Measurements from ENCODE around the gene KCNIP1.
"Not testable (repeated sequence)": the region's sequence is repeated elsewhere in the genome, so short reads cannot be mapped to it uniquely, and the experiment has no call there.

The KCNIP1 gene

DNA sequence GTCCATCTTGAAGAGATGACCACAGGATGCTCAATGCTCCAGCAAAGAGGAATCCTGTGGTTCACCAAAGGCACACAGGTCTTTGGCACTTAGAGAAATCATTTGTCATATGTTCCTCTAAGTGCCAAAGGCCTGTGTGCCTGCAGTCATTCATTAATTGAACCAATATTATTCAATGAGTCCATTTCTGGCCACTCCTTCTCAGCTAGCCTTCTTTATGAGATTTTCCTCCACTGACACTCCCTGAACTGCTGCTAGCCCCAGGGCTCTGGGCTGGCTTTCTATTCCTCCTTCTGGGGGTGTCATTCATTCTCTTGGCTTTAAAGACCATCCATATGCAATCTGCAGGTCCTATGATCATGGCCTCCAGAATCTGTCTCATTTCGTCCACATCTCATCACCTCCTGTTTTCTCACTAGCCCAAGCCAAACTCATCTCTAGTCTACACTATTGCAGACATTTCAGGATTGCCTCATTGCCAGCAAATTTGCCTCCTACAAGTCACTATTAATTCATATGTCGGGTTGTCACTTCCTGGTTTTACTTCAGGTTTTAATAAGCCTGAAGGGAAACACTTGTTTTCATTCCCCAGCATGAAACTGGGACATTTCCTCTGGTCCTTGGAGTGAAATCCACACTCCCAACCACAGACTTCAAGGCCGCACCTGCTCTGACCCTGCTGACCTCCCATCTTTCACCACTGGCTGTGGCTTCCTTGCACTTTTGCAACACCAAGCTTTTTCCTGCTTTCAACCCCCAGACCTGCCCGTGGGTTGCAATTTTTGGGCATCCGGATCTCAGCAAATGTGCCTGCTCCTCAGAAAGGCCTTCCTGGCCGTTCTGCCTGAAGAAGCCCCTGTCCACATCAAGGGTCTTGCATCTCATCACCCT lies 35.1 kb downstream of the KCNIP1 start:
- DNase-seq: no peak

DNA sequence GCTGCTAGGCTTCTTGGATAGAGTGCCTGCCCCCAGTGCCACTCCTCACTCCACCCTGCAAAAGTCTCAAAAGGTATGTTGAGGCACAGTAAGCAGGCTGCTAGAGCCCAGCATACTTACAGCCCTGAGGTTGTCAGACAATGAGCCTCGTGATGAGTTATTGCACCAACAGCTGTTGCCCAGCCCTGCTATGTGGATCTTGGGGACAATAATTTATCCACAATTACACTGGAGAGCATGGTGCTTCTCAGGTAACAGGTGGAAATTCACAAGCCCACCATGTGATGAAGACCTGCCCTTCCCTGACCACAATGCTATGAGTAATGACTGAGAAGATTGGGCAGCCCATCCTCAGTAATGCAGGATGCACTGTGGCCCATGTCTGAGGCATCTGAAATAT lies 36.5 kb downstream of the KCNIP1 start:
- DNase-seq: no peak

DNA sequence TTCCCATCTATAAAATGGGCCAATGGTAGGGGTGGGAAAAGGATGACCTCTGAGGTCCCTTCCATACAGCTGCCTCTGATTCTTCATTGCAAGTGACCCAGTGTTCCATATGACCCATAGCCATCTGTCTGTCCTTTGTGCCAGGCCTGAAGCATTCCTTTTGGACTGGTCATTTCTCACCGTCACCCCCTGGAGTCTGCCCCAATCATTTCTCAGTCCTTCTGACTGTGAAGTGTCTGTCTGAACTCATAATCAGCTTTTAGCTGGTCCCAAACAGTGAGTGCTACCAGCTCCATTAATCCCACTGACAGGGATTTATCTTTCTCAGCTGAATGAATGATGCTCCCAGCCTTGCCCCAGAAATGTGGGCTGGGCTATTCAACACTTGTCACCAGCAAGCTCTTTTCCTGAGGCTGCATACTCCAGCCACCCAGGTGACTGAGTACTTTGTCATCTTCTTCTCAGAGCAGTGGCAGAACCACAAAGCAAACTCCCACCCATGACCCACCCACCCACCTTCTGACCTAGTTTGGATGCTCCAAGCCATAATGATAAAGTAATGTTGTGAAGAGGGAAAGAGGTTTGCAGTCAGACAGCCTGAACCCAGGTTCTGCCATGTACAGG lies 37.4 kb downstream of the KCNIP1 start:
- no peak for DNase-seq

DNA sequence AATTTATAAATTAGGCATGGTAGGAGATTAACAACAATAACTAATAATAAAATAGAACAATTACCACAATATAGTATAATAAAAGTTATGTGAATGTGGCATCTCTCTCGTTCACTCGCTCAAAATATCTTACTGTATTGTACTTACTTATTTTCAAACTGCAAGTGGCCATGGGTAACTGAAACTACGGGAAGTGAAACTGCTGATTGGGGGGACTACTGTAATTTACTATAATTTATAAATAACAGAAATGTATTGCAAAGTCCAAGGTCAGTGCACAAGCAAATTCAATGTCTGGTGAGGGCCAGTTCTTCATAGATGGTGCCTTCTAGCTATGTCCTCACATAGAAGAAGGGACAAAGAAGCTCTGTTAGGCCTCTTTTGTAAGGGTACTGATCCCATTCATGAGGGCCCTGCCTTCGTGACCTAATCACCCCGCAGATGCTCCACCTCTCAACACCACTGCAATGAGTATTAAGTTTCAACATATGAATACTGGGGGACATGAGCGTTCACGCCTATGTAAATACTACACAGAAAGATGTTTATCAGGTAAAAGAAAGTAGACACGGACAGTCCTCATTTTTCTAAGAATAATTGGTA lies 39.0 kb downstream of the KCNIP1 start:
- no peak for DNase-seq

DNA sequence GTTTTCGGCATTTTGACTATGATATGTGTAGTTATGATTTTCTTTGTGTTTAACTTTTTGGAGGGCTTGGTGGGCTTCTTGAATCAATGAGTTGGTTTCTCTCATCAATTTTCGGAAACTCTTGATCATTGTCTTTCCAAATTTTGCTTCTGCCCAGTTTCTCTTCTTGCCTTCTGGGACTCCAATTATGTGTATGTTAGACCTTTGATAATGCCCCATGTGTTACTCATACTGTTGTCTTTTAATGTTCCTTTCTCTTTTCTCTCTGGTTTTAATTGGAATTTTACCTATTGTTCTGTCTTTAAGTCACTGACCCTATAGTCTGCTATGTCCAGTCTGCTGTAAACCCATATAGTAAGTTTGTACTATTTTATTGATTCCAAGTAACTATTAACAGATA lies 41.5 kb downstream of the KCNIP1 start:
- no peak for DNase-seq

DNA sequence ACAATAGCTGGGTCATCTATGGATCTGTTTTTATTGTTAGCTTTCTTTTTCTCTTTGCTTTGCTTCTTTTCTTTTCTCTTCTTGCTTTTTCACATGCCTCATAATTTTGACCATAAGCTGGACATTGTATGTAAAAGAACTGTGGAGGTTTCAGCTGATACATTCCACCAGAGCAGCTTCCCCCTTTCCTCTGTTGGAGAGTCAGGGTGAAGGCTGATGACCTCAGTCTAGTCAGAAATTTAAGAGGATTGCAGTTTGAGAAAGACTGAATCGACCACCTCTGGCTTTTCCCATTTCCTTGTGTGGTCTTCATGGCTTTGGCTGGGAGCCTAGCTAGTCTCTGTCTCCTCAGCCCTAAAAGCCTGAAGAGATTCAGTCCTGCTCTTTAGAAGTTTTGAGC lies 42.0 kb downstream of the KCNIP1 start:
- no peak for DNase-seq

DNA sequence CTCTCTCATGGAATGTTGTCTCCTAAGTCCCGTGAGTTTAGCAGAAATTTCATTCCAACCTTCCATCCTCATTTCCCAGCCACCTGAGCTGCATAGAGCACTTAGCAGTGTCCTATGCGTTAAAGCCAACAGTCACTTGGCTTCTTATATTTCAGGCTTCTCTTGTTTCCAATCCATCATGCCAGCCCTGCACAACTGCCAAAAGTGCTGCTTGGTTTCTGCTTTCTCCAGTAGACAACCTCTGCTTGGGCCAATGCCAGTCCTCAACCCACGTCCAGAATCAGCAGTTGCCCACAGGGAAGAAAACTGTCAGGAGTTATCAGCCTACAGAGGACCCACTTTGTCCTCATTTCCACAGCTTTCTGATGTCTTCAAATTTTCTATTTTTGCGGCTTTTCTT lies 42.5 kb downstream of the KCNIP1 start:
- no peak for DNase-seq

DNA sequence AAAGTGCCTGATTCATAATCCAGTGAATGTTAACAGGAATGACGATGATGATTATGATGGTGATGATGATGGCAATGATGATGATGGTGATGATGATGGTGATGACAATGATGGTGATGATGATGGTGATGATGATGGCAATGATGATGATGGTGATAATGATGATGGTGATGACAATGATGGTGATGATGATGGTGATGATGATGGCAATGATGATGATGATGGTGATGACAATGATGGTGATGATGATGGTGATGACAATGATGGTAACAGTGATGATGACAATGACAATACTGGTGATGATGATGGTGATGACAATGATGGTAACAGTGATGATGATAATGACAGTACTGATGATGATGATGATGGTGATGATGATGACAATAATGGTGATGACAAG lies 46.6 kb downstream of the KCNIP1 start:
- DNase-seq: not testable (repeated sequence)

DNA sequence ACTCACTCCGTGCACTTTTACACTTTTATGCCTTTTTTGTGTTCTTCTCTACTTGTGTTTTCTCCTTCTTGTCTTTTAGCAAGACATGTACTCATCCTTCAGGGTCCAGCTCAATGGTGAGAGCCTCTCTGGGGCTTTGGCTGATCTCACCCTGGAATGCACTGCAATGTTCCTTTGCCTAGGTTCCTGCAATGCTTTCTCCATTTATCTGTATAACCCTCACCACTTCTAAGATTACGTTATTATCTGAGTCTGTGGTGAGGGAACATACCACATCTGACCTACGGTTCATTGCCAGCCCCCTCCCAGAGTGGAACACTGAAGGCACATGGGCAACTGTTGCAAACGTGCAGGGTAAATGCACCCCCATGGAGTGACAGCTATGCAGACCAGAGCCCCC lies 47.3 kb downstream of the KCNIP1 start:
- no peak for DNase-seq

DNA sequence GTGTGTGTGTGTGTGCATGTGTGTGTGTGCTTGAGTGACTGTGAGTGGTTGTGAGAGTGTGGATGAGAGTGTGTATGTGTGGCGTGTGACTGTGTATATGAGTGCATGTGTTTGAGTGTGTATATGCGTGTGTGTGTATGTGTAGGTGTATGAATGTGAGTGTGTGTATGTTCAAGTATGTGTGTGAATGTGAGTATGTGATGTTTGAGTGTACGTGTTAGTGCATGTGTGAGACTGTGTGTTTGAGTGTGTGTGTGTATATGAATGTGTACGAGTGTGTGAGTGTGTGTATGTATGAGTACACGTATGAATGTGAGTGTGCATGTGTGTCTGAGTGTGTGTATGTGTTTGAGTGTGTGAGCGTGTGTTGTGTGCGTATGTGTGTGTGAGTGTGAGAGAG lies 47.8 kb downstream of the KCNIP1 start:
- DNase-seq: no peak

DNA sequence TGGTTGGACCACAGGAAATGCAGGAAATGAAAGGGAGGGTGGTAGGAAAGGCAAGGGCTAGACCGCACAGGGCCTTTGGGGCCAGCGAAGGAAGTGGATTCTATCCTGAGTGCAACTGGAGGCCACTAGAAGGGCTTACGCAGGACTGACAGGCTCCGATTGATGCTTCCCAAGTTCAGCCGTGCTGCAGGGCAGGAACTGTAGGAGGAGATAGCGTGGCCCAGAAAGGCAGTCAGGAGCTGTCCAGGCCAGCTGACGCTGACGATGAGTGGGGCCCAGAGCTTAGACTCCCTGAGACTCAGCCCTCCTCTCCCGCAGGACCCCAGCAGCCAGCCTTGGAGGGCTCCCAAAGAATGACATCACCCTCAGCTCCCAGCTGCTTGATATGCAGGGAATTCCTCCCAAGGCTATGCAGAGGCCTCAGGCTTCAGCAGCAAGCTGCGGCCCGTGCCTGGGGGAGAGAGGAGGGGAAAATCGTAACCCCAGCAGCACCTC lies 48.8 kb downstream of the KCNIP1 start:
- DNase-seq: no peak

DNA sequence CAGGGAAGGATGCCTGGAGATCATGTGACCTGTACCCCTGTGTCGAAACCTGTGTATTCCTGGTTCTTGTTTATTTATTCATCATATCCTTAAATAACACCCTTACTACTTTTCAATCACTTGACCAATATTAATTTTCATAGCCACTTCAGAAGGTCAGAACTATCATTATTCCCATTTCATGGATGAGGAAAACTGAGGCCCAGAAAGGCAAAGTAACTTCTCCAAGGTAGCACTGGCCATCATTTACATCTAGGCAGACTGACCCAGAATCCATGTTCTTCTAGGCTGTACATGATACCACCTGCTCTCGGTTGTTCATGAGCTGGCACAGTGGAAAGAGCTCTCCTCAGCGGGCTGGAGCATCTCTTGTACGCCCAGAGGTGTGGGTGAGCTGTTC lies 49.4 kb downstream of the KCNIP1 start:
- no peak for DNase-seq

DNA sequence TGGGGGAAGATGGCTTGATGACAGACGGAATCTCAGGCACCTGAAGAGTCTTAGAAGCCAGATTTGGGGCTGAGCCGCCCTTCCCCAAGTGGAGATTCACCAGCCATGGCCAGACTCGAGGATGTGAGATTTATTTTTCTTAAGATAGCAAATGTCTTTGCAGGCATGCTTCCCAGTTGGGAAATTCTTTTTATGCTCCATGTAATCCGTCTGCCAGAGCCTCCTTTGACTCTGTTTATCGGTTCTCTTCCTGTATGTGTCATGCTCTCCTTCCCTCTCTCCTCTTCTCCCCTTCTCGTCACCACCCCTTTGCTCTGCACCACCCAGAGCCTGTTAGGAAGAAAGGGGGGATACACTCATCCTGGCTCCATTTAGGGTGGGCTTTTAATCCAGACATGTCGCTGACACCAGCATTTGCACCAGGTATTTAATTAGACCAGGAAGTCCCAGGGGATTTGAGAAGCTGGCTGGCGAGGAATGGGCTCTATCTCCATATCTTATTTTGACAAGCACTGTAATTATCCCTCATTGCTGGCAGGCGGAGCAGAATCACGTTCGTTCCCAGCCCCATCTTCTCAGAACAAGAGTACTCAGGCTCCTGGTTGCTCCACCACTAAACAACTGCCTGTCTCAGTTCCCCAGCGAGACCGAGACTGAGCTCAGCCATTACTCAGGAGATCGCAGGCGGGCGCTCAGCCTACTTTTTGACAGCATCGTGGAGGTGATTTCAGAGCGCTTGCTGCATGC lies 50.9 kb downstream of the KCNIP1 start:
- DNase-seq: no peak

DNA sequence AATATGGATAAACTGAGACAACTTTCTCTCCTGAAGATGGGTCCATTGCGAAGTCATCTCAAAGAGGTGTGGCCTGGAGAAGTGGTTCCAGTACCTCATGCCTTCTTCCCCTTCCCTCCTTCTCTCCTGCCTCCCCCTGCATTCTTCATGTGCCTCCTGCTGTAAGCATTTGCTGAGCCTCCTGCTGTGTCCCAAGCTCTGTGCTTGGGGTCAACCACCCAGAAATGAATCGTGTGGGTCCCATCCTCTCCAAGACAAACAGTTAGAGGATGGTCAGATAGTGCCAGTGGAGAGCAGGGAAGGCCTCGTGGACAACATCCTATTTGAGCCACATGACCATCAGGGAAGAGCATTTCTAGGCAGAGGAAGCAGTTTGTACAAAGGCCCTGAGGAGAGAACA lies 53.5 kb downstream of the KCNIP1 start:
- no peak for DNase-seq

DNA sequence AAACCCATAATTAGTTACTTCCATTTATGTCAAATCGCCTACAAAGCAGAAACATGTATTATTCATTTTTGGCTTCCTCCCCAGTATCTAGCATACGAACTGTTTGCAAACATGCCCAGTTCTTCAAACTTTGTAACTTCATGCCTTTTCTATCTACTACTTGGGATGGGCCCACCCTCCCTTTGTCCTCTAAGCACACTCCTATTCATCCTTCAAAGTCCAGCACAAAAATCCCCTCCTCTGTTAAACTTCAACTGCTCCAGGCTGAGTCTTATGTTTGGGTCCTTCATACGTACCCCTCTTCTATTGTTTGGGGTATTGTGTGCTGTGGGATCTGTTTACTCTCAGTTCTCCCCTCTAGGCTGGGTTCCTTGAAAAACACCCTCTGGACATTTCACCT lies 55.5 kb downstream of the KCNIP1 start:
- no peak for DNase-seq

DNA sequence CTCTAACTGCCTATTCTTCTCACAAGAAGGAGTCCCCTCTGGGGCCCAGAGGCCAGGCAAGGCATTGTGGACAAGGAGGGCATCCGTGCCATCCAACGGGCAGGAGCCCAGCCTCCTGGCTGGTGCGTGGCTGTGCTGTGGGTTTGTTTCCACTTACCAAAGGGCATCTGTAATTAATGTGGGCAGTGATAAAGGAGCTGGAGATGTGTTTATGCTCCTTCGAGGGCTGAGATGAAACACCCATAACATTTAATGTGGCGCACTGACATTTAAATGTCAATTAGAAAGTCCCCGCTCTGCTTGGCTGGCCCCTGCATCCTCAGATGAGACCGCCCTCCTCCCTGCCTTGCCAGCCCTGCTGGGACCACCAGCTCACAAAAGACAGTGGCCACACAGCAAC lies 57.1 kb downstream of the KCNIP1 start:
- no peak for DNase-seq

DNA sequence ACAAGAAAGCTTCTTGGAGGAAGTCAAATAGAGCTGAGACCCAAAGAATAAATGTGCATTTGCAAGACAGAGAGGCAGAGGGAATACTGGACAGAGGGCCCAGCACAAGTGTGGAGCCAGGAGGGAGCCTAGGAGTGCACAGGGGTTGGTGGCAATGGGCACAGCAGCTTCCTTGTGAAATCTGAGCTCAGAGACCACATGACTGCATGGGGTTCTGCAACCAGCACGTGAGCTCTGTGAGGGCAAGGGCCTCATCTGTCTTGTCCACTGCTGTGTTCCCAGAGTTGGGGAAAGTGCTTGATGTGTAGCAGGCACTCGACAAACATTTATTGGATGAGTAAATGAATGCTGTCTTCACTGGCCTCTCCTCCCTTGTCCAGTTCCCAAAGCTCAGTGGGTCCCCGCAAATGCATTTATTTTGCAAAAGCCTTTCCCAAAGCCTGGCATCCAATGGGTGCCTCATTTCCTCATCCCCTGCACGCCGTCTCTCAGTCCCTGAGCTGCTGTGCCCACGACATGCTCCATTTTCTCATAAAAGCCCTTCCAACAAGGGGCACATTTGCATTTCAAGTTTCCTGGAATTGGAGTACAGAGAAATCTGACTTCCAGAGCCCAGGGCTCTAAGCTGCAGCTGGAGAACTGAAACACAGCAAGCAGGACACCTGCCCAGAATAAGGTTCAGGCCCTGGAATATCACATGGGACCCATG lies 58.5 kb downstream of the KCNIP1 start:
- DNase-seq: no peak

DNA sequence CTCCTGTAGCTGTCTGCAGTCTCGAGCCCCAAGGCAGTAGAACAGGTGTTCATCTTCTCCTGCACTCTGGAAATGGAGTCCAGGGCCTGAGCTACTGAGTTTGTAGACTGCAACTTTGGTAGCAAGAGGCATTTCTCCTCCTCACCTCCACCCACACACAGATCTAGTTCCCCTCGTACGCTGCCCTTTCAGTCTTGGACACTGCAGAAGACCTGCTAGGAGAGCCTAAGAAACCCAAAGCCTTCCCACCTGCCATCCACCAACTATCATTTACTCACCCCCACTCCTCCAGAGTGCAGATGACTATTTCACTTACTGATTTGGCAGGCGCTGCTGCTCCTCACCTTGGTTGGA lies 59.0 kb downstream of the KCNIP1 start:
- no peak for DNase-seq

DNA sequence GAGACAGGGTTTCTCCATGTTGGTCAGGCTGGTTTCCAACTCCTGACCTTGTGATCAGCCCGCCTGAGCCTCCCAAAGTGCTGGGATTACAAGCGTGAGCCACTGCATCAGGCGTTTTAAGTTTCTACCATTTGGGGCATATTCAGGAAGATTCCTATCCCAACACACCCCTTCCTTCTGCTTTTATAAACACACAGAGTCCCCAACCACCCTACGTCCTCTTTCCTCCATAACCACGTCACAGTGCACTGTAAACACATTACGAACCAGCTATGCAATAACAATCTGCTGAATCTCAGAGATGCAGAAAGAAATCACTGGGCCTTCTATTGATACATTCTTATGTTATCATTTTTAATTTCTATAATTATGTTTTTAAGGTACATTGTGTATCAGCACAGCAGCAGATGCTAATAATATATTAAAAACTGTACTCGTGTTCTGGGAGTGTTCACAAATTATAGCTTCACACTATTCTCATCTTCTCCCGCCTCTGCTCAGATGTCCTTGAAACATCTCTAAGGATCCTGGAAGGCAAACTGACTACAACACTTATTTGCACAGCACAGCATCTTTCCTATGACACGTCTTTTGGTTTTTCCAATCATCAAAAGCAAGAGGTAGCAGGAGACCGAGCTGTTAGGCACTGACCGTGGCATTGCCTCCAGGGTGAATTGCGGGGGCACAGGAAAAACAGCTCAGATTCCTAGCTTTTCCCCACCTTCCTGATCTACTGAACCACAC lies 60.2 kb downstream of the KCNIP1 start:
- no peak for DNase-seq

DNA sequence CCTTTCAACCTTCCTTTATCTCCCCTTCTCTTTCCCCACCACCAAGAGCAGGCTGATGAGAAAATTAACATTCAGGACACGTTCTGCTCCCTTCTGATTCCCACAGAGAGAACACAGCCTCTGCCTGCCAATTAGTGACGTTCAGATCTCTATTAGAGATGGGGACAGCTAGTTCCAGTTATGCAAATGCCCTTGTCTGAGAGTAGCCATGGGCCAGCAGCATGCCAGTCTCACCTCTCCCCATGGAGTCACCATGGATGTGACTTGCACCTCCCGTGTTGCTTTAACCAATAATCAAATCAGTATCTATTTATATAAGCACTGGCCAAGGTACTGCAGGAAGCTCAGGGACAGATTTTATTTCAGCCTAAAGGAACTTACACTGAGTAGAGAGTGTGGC lies 61.3 kb downstream of the KCNIP1 start:
- no peak for DNase-seq

DNA sequence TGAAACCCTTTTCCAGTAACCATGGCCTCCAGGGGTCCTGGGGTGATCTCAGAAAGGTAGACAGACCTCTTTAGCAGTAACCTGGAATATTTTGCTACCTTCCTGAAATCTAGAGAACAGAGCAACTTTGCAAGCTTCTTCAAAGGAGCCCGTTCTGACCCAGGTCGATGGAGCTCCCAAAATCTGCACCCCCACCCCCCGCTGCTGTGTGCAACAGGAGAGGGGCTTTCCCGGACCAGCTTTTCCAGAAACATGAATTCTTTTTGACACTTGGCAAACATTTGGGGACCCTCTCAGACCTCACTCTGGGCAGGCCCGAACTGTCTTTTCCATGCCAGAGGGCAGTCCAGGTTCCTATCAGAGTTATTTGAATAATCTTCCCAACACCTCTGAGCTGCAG lies 65.3 kb downstream of the KCNIP1 start:
- no peak for DNase-seq

DNA sequence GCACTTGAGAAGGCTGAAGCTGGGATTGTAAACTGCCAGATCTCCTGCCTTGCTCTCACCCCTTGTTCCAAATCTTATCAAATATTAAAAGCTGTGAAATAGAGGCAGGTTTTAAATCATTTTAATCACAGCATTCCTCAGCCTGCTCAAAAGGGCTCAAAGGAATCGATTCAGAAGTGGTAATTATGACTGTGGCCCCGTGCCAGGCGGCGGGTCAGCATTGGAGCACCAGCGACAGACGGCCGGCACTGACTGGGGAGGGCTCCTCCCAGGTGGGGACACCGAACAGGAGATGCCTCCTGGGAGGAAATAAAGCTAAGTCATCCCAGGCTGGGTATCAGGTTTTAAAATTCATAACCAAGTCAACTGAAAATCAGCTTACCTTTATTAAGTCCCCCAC lies 66.7 kb downstream of the KCNIP1 start:
- DNase-seq: no peak
